Loucy (cell line): ENCODE measurements around the gene CACNA1A.

ENCODE experiments used
- H2AFZ ChIP-seq: fragments of 200-600 bp; sonication (generic); 2 replicates; pipeline ENCODE4 v1.6.0; 2016; ENCODE audit warnings: antibody characterized with exemption, mild to moderate bottlenecking, low read length, moderate library complexity
- H3F3A ChIP-seq: fragments of 200-600 bp; 2 replicates; pipeline ENCODE4 v1.6.0; 2016; ENCODE audit warnings: antibody characterized with exemption, low read depth, mild to moderate bottlenecking
- H3K27me3 ChIP-seq: fragments of 200-600 bp; sonication (generic); 2 replicates; pipeline ENCODE4 v1.6.1; 2014; ENCODE audit warnings: low read length, mild to moderate bottlenecking; ENCODE audit not compliant: insufficient read depth, poor library complexity, severe bottlenecking
- H3K36me3 ChIP-seq: fragments of 200-600 bp; sonication (generic); 2 replicates; pipeline ENCODE4 v1.6.1; 2016; ENCODE audit warnings: low read length; ENCODE audit not compliant: insufficient read depth
- H3K4me1 ChIP-seq: fragments of 200-600 bp; sonication (generic); 2 replicates; pipeline ENCODE4 v1.5.1; 2014; ENCODE audit warnings: low read length, mild to moderate bottlenecking; ENCODE audit not compliant: insufficient read depth, poor library complexity, severe bottlenecking
- H3K4me2 ChIP-seq: fragments of 200-600 bp; sonication (generic); 2 replicates; pipeline ENCODE4 v1.6.0; 2014; ENCODE audit warnings: antibody characterized with exemption, low read length, low read depth, mild to moderate bottlenecking; ENCODE audit not compliant: poor library complexity, severe bottlenecking
- H3K4me3 ChIP-seq: fragments of 200-600 bp; sonication (generic); 2 replicates; pipeline ENCODE4 v1.5.1; 2014; ENCODE audit warnings: low read length, mild to moderate bottlenecking, mixed read lengths; ENCODE audit not compliant: poor library complexity, severe bottlenecking
- H3K79me2 ChIP-seq: fragments of 200-600 bp; sonication (generic); 2 replicates; pipeline ENCODE4 v1.6.1; 2014; ENCODE audit warnings: low read length; ENCODE audit not compliant: insufficient read depth
- H3K9ac ChIP-seq: fragments of 200-600 bp; sonication (generic); 2 replicates; pipeline ENCODE4 v1.6.0; 2014; ENCODE audit warnings: mild to moderate bottlenecking, low read depth, low read length, moderate library complexity; ENCODE audit not compliant: poor library complexity, severe bottlenecking
- H3K9me2 ChIP-seq: fragments of 200-600 bp; sonication (generic); replicated peaks from 2 replicates; pipeline ENCODE4 v1.6.1; 2016; ENCODE audit warnings: low read depth, low read length, mixed read lengths
- H3K9me3 ChIP-seq: fragments of 200-600 bp; sonication (generic); 2 replicates; pipeline ENCODE4 v1.6.1; 2014; ENCODE audit warnings: mild to moderate bottlenecking, antibody characterized with exemption, low read length, low read depth; ENCODE audit not compliant: insufficient read depth
- H4K20me1 ChIP-seq: fragments of 200-600 bp; sonication (generic); 2 replicates; pipeline ENCODE4 v1.6.0; 2014; ENCODE audit warnings: antibody characterized with exemption, low read length, mild to moderate bottlenecking; ENCODE audit not compliant: insufficient read depth, poor library complexity, severe bottlenecking
- CTCF ChIP-seq: fragments of 200-600 bp; sonication (generic); conservative IDR thresholded peaks from 2 replicates; pipeline ENCODE4 v1.5.1; 2014; ENCODE audit warnings: mild to moderate bottlenecking, antibody characterized with exemption, low read length
- EZH2phosphoT487 ChIP-seq: fragments of 200-600 bp; IDR thresholded peaks from 2 replicates; pipeline ENCODE4 v1.6.1; 2018; ENCODE audit warnings: antibody characterized with exemption, mild to moderate bottlenecking, moderate library complexity, borderline replicate concordance

The CACNA1A gene

GRCh38 chr19:13173139-13173737 lies 333.0 kb downstream of the CACNA1A start:
- H3F3A ChIP-seq, result no peaks in the 10 kb centered on the region
- H3K4me2 ChIP-seq, result no peak overlapping the region
- H2AFZ ChIP-seq, result no peak overlapping the region

GRCh38 chr19:13172346-13173138 lies 333.7 kb downstream of the CACNA1A start:
- Histone ChIP-seq H3K9me3 (no peaks in the 10 kb centered on the region), H3K4me2 (peak overlapping the region; percentile 59), H4K20me1 (no peaks in the 10 kb centered on the region), H2AFZ (peak overlapping the region; percentile 55), H3K9me2 (no peaks in the 10 kb centered on the region), H3K27me3 (no peaks in the 10 kb centered on the region), H3K4me1 (peaks cover 33% of the 10 kb centered on the region), H3K4me3 (peak overlapping the region; percentile 48), H3K9ac (peak overlapping the region; percentile 52), H3F3A (no peaks in the 10 kb centered on the region), H3K79me2 (peaks cover 10% of the 10 kb centered on the region; the same call in 1 of the 2 replicates), H3K36me3 (no peaks in the 10 kb centered on the region)
- TF ChIP-seq EZH2phosphoT487 (no peak), CTCF (no peak)

More at GRCh38 chr19:13173139-13173737, 333.0 kb downstream of the CACNA1A start:
- Histone ChIP-seq H3K4me3 (no peak overlapping the region), H4K20me1 (no peaks in the 10 kb centered on the region), H3K27me3 (no peaks in the 10 kb centered on the region), H3K9me2 (no peaks in the 10 kb centered on the region), H3K9me3 (no peaks in the 10 kb centered on the region), H3K36me3 (no peaks in the 10 kb centered on the region), H3K79me2 (peaks cover 10% of the 10 kb centered on the region; the same call in 1 of the 2 replicates), H3K4me1 (peaks cover 32% of the 10 kb centered on the region), H3K9ac (no peak overlapping the region)
- TF ChIP-seq EZH2phosphoT487, result no peak
- no peak for TF ChIP-seq CTCF

GRCh38 chr19:13171146-13171545 lies 335.1 kb downstream of the CACNA1A start:
- Histone ChIP-seq H3K4me3 (no peak overlapping the region), H3K9ac (no peak overlapping the region), H3K9me3 (no peaks in the 10 kb centered on the region), H3K4me1 (peaks cover 44% of the 10 kb centered on the region), H3K4me2 (no peak overlapping the region), H4K20me1 (no peaks in the 10 kb centered on the region), H3K9me2 (no peaks in the 10 kb centered on the region), H3K27me3 (no peaks in the 10 kb centered on the region), H2AFZ (no peak overlapping the region), H3K79me2 (peaks cover 12% of the 10 kb centered on the region; the same call in 1 of the 2 replicates), H3K36me3 (no peaks in the 10 kb centered on the region), H3F3A (no peaks in the 10 kb centered on the region)
- no peak for TF ChIP-seq CTCF
- TF ChIP-seq EZH2phosphoT487, result no peak
